ENCODE results near the gene SYT13.

SYT13 gene

DNA sequence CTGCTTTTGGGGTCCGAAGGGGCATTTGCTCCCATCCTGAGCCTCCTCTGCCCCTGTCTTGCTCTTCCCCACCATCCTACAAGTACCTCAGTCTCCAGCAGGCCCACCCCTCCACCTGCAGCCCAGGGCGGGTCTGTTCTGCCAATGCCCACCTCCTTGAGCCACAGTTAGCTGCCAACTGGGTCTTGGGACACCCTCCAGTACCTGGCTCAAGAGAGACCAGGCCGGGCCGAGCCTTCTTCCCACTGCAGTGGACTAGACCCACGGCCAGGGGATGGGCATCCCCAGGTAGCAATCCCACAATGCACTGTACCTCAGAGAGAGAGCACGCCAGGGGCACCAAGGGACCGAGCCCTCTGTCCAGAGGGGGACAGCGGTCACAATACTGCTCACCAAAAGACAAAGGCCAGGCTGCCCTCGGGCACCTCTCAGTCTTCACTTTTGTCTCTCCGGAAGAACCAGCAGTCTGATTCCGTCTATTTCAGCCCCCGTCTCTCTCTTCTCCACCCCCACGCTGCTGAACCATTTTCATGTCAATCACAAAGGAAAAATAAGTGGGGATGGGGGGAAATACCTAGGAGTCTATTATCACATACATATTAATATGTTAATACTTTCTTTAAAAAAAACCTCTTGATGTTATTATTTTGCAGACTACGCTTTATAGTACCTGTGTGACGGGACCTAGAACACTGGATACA is 51.7 kb downstream of the SYT13 start:
- H3K9me3 ChIP-seq (ENCODE audit: severe bottlenecking) = no peaks in the 10 kb centered on the region
- no peaks in the 10 kb centered on the region for H3K27me3 ChIP-seq (ENCODE audit: insufficient read depth, low read depth, severe bottlenecking)
- H3K4me3 ChIP-seq (ENCODE audit: low read depth, low read length) = no peak overlapping the region
- TF ChIP-seq, protein P1, sequence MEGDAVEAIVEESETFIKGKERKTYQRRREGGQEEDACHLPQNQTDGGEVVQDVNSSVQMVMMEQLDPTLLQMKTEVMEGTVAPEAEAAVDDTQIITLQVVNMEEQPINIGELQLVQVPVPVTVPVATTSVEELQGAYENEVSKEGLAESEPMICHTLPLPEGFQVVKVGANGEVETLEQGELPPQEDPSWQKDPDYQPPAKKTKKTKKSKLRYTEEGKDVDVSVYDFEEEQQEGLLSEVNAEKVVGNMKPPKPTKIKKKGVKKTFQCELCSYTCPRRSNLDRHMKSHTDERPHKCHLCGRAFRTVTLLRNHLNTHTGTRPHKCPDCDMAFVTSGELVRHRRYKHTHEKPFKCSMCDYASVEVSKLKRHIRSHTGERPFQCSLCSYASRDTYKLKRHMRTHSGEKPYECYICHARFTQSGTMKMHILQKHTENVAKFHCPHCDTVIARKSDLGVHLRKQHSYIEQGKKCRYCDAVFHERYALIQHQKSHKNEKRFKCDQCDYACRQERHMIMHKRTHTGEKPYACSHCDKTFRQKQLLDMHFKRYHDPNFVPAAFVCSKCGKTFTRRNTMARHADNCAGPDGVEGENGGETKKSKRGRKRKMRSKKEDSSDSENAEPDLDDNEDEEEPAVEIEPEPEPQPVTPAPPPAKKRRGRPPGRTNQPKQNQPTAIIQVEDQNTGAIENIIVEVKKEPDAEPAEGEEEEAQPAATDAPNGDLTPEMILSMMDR (IDR thresholded peaks at IDR 0.05; ENCODE audit: low read depth, low read length) = no peak
- no peak for DNase-seq
- no peaks in the 10 kb centered on the region for H3K36me3 ChIP-seq
- no peak overlapping the region for H3K27ac ChIP-seq

DNA sequence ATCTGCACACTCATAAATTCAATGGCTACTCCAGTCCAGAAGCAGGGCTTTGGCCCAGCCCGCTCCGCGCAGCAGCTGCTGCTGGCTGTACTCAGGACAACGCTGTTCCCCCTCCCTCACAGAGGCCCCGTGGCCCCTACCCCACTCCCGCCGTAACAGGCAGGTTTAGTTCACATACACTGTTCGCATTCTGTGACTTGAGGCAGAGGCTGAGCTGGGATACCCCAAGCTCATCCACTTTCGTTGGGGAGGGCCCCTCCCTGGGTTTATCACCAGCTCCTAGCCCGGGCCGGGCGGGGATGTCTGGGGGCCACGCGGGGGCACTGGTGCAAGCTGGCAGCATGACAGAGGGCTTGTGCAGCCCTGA is 52.4 kb downstream of the SYT13 start:
- Histone ChIP-seq H3K9me3 (ENCODE audit: severe bottlenecking) (no peaks in the 10 kb centered on the region), H3K36me3 (no peaks in the 10 kb centered on the region), H3K27ac (no peak overlapping the region), H3K4me3 (ENCODE audit: low read depth, low read length) (no peak overlapping the region), H3K27me3 (ENCODE audit: insufficient read depth, low read depth, severe bottlenecking) (no peaks in the 10 kb centered on the region)
- no peak for DNase-seq
- TF ChIP-seq, protein P1 (IDR thresholded peaks at IDR 0.05; ENCODE audit: low read depth, low read length) = no peak

DNA sequence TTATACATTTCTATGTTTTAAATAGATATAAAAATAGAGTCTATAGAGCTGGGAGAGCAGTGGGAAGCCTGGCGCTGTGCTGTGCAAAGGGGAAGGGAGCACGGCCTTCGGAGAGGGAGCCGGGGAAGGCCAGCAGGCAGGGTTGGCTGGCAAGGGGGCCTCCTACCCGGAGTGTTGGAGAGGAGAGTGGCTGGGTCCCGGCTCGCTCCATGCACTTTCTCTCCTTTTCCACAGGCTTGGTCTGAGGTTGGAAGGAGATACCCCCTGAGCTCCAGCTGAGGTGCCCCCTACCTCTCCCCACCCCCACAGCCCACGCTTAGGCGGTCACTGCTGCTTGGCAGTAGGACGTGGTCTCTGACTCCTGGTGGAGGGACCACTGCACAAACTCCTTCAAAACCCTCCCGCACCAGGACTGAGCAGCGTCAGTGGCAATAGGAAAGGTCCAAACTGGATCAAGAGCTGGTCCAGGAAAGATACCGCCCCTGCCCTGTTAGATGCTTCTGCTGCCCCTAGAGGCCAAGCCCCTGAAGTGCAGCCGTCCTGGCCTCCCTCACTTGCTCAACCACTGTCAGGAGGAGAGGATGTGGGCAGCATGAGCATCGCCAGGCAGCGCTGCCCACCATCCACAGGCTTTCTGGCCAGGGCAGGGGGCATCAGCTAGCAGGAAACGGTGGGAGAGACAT is 52.9 kb downstream of the SYT13 start:
- no peaks in the 10 kb centered on the region for H3K27me3 ChIP-seq (ENCODE audit: insufficient read depth, low read depth, severe bottlenecking)
- peak; percentile 76 for DNase-seq
- no peak overlapping the region for H3K4me3 ChIP-seq (ENCODE audit: low read depth, low read length)
- TF ChIP-seq, protein P1 (IDR thresholded peaks at IDR 0.05; ENCODE audit: low read depth, low read length) = peak; percentile 93
- no peaks in the 10 kb centered on the region for H3K36me3 ChIP-seq
- H3K27ac ChIP-seq = no peak overlapping the region
- no peaks in the 10 kb centered on the region for H3K9me3 ChIP-seq (ENCODE audit: severe bottlenecking)

- H3K9me3 ChIP-seq (ENCODE audit: severe bottlenecking) = no peaks in the 10 kb centered on the region
- no peaks in the 10 kb centered on the region for H3K27me3 ChIP-seq (ENCODE audit: insufficient read depth, low read depth, severe bottlenecking)
- TF ChIP-seq, protein P1 (IDR thresholded peaks at IDR 0.05; ENCODE audit: low read depth, low read length) = no peak
- peaks cover 4% of the 10 kb centered on the region; the same call in 1 of the 2 replicates for H3K36me3 ChIP-seq
- no peak for DNase-seq
- no peak overlapping the region for H3K27ac ChIP-seq
- no peak overlapping the region for H3K4me3 ChIP-seq (ENCODE audit: low read depth, low read length)
Measured at GRCh38 chr11:45232341-45233080, 53.6 kb downstream of the SYT13 start.

DNA sequence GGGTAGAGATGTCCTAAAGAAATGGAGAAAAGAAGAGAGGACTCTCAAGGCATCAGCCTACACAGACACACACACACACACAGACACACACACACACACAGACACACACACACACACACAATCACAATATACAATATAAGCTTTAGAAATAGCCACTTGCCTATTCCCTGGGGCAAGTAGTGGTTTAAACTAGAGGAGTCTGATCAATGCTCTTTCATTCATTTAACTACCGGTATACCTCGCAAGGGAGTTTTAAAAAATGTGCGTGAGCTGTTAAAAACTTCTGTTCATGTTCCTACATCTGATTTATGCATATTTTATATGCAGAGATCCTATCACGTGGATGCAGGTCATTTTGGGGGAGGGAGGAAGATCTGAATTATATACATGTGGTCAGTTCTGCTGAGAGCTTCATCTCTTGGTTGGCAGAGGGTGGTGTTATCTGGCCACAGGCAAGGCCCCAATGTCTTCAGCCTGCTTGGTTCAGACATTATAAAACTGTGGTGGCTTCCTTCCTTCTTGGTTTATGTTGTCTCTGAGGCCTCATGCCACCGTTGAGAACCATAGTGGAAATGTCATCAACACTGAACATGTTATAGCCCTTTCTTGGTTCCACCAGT is 56.6 kb downstream of the SYT13 start:
- Histone ChIP-seq H3K36me3 (peaks cover 10% of the 10 kb centered on the region; the same call in 1 of the 2 replicates), H3K27me3 (ENCODE audit: insufficient read depth, low read depth, severe bottlenecking) (no peaks in the 10 kb centered on the region), H3K9me3 (ENCODE audit: severe bottlenecking) (no peaks in the 10 kb centered on the region), H3K4me3 (ENCODE audit: low read depth, low read length) (no peak overlapping the region), H3K27ac (no peak overlapping the region)
- no peak for DNase-seq
- TF ChIP-seq, protein P1 (IDR thresholded peaks at IDR 0.05; ENCODE audit: low read depth, low read length) = no peak

All from WERI-Rb-1 (cell line).